HG03432 (cell line): Measurements from ENCODE around the gene P2RX6.

Source experiments
- ATAC-seq: cut with Tn5 transposase; IDR thresholded peaks from one replicate; pipeline ENCODE4 v1.9.1; 2021; ENCODE audit warnings: mild to moderate bottlenecking, moderate library complexity; ENCODE audit not compliant: unreplicated experiment

P2RX6 gene

DNA sequence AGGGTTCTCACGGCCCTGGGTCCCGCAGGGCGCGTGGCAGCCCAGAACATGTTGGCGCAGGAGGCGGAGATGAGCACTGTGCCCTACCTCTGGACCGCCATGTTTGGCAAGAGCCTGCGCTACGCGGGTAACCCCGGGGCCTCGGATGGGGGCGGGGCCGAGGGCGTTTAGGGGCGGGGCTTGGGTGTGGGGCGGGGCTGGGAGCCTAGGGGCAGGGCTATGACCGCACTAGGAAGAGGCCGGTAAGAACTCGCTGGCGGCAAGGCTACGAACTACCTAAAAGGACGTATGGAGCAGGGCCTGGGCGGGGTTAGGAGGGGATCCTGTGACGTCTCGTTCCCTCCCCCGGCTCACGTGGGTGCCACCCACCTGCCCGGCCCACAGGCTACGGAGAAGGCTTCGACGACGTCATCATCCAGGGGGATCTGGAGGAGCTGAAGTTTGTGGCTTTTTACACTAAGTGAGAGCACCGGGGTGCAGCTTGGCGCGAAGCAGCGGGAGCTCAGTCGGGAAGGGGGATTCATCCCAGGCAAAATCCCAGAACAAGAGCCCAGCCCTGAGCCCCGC lies 35.6 kb upstream of the P2RX6 start:
- no peak for ATAC-seq

GRCh38 chr22:20979940-20980453 lies 35.0 kb upstream of the P2RX6 start:
- ATAC-seq, result no peak

- no peak for ATAC-seq
Observed at GRCh38 chr22:20980523-20980922, 34.4 kb upstream of the P2RX6 start.

DNA sequence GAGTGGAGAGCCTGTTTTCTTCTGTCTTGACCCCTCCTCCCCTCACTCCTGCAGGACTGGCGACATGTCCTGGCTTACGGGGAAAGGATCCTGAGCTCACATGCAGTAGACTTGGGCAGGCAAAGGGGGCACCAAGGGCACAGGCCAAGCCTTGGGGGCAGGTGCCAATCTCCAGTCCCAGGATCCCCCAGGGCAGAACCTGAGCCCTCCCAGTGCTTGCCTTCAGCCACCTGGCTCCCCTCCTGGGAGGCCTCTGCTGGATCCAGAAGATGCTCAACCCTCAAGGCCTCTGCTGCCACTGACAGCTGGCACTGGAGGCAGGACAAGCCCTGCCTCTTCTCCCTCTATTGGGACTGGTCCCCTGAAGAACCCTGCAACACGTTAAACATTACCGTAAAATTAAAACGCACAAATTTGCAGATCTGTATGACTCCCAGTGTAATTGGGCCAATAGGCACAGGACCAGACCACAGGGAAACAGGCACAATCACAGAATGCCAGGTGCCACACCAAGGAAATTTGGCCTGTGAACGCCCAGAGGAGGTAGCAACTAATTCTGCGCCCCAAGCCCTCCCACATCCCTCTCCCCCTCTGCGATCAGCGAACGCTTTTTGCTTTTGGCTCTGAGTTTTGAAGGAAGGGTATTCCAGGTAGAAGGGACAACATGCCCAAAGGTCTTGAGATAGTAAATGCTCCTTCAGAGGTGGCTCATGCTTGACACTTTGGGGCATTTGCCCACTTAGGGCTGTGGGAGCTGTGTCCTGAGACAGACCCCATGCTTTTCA lies 33.8 kb upstream of the P2RX6 start:
- no peak for ATAC-seq

DNA sequence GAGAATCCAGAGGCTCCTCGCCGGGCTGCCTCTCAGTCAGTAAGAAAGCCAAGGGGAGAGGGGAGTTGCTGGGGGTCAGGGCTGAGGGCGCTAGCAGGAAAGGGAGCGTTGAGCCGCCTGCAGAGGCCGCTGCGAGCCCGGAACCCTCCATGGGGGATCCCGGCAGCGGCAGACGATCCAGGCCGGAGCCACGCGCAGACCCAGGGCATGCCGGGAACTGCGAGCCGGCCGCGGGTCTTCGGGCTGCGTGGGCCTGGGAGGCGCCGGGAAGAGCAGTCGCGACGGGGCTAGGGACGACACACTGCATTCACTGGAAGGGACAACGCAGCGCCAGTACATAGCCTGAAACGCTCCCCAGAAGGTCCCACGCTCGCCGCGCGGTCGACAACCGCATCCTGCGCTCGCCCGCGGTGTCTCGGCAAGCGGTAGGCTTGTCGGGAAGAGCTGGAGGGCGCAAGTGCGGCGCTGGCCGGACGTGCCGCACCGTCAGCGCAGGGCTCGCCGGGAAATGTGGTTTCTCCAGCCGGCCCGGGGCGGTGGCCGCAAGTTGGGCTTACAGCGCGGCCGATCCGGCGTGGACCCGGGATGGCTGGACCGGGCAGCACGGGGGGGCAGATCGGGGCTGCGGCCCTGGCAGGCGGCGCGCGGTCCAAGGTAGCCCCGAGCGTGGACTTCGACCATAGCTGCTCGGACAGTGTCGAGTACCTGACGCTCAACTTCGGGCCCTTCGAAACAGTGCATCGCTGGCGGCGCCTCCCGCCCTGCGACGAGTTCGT lies 33.0 kb upstream of the P2RX6 start, which contains the start of gene LZTR1:
LZTR1 (plus strand) TSS at position 511 of the 776 bp plus-strand sequence; CDS start at position 586, 75 bp downstream.
- ATAC-seq, result peak; percentile 88

GRCh38 chr22:20982563-20982882 lies 32.4 kb upstream of the P2RX6 start:
- ATAC-seq, result peak; percentile 23

DNA sequence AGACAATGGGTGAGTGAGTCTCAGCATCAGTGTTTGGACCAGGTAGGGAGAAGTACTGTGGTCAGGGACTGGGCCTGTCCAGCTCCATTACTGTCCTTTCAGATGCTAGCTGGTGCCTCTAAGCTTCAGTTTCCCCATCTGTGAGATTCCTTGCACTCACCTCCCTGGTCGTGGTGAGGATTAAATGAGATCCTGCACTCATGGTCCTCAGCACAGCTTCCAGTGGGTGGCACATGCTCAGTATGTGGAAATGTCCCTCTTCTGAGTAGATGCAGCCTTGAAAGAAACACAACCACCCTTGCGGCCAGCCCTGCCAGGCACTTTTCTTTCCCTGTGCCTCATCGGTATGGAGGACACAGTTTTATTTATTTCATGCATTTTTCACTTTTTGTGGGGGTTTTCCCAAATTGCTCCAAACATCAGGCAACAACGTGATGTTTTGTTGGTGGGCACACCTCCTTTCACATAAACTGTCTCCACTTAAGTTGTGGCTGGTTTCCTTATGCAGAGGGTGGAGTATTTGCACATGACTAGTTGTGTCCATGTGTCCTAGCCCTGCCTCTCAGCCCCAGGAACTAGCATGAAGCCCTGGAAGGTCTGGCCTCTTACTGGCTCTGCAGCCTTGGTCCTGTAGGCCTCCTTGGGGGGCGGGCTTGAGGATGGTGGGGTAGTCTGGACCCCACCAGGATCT lies 31.7 kb upstream of the P2RX6 start:
- no peak for ATAC-seq

DNA sequence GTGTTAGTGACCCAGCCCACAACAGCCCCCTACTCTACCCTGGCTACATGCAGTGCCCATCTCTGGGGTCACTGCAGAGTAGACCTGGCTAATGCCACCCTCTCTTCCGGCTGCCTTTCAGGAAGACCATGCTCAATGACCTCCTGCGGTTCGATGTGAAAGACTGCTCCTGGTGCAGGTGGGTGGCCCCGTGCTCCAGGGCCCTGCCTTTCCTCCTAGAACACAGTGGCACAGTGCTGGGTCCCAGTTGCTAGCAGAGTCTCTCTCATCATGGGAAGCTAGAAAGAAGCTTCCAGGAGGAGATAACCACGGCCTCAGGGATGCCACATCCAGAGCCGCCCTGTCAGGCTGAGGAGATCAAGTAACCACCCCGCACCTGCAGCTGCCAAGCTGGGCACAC lies 29.2 kb upstream of the P2RX6 start:
- ATAC-seq, result no peak

DNA sequence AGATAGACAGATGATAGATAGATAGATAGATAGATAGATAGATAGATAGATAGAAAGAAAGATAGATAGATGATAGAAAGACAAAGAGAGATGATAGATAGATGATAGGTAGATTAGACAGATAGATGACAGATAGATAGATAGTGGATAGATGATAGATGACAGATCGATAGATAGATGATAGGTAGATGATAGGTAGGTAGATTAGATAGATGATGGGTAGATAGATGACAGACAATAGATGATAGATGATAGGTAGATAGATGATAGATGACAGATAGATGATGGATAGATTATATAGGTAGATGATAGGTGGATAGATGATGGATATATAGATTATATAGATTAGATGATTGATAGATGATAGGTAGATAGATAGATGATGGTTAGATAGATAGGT lies 28.6 kb upstream of the P2RX6 start:
- ATAC-seq, result no peak

- no peak for ATAC-seq
Observed at GRCh38 chr22:20987375-20987774, 27.6 kb upstream of the P2RX6 start.

DNA sequence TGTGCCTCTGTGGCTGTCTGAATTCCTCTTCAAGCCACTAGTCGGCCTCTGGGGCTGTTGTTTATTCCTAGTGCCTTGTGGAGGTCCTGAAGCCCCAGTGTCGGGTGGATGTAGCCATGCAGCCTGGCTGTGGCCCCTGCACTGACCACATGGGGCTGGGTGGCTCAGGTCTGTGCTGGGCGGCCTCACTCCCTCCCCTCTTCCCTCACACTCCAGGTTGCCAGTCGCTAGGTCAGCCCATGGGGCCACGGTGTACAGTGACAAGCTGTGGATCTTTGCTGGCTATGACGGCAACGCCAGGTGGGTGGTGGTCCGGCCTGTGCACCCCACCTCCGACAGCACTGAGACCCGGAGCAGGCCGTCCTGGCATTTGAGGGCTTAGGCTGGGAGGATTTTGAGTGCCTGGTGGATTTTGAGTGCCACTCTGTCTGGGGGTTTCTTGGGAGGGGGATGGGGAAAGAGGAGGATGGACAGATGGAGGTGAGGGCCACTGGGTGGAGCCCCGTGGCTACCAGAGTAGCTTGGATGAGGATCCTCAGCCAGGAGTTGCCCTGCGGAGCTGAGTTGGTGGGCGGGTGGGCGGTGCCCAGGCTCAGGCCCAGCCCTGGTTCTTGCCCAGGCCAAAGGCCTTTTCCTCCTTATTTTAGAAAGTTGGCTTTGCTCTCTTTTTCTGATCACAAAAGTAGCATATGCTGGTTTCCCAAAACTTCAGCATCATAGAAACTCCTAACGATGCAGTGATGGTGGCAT lies 26.2 kb upstream of the P2RX6 start:
- no peak for ATAC-seq

DNA sequence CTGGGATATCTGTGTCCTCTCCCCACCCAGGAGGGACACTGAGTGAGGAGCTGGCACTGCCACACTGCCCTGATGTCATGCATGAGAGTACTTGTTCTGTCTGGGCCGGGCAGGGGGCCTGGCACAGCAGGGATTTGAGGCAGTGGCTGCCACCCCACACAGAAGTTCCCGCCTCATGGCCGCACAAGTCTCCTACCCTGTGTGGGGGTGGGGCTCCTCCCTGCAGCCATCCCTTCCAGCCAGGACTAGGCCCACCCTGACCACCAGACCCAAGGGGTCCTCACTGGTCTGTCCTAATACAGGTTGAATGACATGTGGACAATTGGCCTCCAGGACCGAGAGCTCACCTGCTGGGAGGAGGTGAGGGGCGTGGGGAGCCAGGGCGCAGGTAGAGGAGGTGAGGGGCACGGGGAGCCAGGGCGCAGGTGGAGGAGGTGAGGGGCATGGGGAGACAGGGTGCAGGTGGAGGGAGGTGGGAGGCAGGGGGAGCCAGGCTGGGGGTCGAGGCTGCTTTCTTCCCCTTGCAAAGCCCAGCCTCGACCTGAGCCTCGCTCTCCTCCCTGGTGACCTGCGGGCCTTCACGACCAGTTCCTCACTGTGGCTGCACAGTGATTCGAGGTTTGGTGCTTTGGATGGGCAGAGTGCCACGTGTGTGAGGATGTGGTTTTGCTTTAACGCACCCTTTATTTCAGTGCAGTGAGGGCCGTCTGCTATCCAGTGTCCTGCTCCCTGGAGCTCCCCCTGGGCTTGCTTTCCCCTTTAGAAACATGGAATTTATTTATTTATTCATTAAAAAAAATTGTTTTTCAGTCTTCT lies 25.4 kb upstream of the P2RX6 start:
- no peak for ATAC-seq

DNA sequence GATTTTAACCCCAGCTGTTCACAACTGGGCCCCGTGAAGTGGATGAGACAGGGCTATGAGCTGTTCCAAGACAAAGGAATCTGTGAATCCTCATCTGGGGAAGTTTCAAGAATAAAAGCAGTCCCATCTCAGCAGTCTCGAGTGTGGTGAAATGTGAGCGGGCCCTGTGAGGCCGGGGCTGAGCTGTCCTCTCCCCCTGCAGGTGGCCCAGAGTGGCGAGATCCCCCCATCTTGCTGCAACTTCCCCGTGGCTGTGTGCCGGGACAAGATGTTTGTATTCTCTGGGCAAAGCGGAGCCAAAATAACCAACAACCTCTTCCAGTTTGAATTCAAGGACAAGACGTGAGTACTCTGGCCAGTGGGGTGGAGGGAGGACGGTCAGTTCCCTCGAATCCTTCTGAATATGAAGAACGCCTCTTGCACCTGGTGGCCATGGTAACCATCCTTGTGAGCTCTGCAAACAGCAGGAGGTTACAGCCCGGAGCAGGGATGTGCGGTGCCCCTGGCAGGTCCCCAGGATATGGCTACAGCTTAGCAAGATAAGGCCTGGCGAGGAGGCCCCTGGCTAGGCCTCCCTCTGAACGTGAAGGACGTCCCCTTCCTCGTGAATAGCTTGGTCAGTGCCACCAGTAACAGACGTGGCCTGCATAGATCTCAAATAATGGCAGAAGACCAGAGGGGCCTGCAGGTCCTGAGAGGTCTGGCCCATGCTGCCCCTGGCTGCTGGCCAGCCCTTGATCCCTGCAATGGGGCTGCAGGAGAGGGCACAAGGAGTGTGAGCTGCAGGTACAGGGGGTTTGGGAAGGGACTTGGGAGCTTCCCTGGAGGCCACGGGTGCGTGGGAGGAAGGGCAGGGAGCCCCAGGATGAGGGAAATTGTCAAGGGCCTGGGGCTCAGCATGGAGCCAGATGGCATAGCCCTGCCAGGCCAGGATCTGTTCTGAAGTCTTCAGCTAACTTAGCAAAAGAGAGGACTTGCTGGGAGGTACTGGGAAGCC lies 24.5 kb upstream of the P2RX6 start:
- ATAC-seq, result no peak

DNA sequence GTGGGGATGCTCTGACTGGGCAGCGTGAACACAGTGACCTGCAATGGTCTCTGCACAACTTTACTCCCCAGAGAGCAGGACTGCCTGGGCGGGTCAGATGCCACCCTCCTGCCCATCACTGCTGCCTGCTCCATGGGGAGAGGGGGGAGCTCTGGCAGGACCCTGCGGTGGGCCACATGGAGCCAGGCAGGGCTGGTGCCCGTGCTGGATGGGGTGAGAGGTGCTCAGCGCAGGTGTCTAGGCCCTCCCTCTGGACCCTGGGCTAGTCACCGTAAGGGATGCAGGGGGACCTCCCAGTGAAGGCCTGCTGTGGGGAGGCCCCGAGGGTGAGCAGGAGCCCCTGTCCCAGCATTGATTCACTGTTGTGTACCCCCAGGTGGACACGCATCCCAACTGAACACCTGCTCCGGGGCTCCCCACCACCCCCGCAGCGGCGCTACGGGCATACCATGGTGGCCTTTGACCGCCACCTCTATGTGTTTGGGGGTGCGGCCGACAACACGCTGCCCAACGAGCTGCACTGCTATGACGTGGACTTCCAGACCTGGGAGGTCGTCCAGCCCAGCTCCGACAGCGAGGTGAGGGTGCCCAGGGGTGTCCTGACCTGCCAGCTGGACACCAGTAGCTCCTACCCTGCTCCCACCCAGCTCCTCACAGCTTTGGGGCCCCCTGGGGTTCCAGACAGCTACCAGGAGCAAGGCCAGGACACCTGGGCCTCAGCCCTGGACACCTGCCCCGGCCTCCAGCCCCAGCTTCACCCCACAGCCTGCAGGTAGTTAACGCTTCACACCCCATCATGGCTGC lies 23.5 kb upstream of the P2RX6 start:
- no peak for ATAC-seq

GRCh38 chr22:20992056-20992442 lies 22.9 kb upstream of the P2RX6 start:
- ATAC-seq, result no peak

GRCh38 chr22:20992456-20993303 lies 22.3 kb upstream of the P2RX6 start:
- no peak for ATAC-seq
